HepG2 (cell line): ENCODE data around the gene CACNG4. TPM values are rescaled to one million over a fixed set of nuclear protein-coding genes. Genes with fewer than 3 reads are reported as not detected.

Source experiments
- ATAC-seq: fragments of 200-7000 bp; cut with Tn5 transposase; 3 replicates; pipeline ENCODE4 v1.9.1; 2020; ENCODE audit warnings: mild to moderate bottlenecking, moderate library complexity
- BruUV-seq: library from RNA; stranded (reverse); fragments of 400-500 nt; replicated peaks from 2 replicates; lab custom pipeline; 2021; lab: Mats Ljungman, UMichigan
- CTCF ChIA-PET: fragments of 300-600 bp; formaldehyde crosslinking; extraction: SDS; loops from one replicate; lab custom pipeline; 2021; ENCODE audit warnings: low total read pairs, inconsistent platforms, low intra/inter-chr PET ratio; lab: Yijun Ruan, JAX
- POLR2A ChIA-PET: fragments of 350-600 bp; sonication (Branson Sonifier 250); formaldehyde crosslinking; loops from one replicate; lab custom pipeline; 2020; ENCODE audit warnings: antibody characterized with exemption, inconsistent platforms; lab: Yijun Ruan, JAX
- DNase-seq: peaks from one replicate; pipeline ENCODE4 v3.0.0-alpha.2; 2015; ENCODE audit warnings: low spot score
- FAIRE-seq: peaks from 3 replicates; lab custom pipeline; 2011; peaks lifted over from hg19 to GRCh38; lab: Jason Lieb, UNC
- H2AFZ ChIP-seq: one replicate; pipeline ENCODE4 v1.6.1; 2011; ENCODE audit warnings: low read length, inconsistent platforms
- H3K27ac ChIP-seq: fragments of 300-600 bp; 3 replicates; pipeline ENCODE4 v1.8.0; 2011; ENCODE audit warnings: mixed run types, mild to moderate bottlenecking, mixed read lengths, low read length, inconsistent platforms; ENCODE audit not compliant: insufficient read depth; ENCODE audit errors: extremely low read length
- H3K27me3 ChIP-seq, 2 experiments: fragments of 200-600 bp in 1 of 2; 2 replicates in 1 of 2; 3 replicates in 1 of 2; pipeline versions ENCODE4 v1.6.0 to v1.8.0; 2011; ENCODE audit warnings: low read length in 2 of 2, mild to moderate bottlenecking in 2 of 2, moderate library complexity in 2 of 2, inconsistent platforms in 1 of 2; ENCODE audit not compliant: insufficient read depth in 2 of 2, control insufficient read depth in 1 of 2
- H3K36me3 ChIP-seq, 2 experiments: fragments of 200-600 bp in 1 of 2; replicated peaks in 1 of 2; 2 replicates in 1 of 2; 3 replicates in 1 of 2; pipeline versions ENCODE4 v1.5.1 to v1.8.0; 2011; ENCODE audit warnings: low read length in 2 of 2, inconsistent platforms in 1 of 2; ENCODE audit not compliant: insufficient read depth in 2 of 2, control insufficient read depth in 1 of 2
- H3K4me1 ChIP-seq: 2 replicates; pipeline ENCODE4 v1.5.1; 2012; ENCODE audit warnings: low read length, inconsistent platforms; ENCODE audit not compliant: insufficient read depth
- H3K4me2 ChIP-seq: 2 replicates; pipeline ENCODE4 v1.6.0; 2011; ENCODE audit warnings: low read depth, low read length, inconsistent platforms
- H3K4me3 ChIP-seq, 3 experiments: fragments of 200-600 bp in 1 of 3; sonication (generic), shearing (Covaris generic) in 1 of 3; replicated peaks in 1 of 3; 2 replicates each; pipeline ENCODE4 v1.5.1; 2011 to 2016; ENCODE audit warnings: low read length in 3 of 3, inconsistent platforms in 2 of 3, low read depth in 2 of 3, mild to moderate bottlenecking in 2 of 3, control low read depth in 1 of 3, mixed read lengths in 1 of 3; ENCODE audit not compliant: insufficient read depth in 1 of 3
- H3K79me2 ChIP-seq: one replicate; pipeline ENCODE4 v1.6.1; 2011; ENCODE audit warnings: low read length, inconsistent platforms; ENCODE audit not compliant: insufficient read depth
- H3K9ac ChIP-seq: 2 replicates; pipeline ENCODE4 v1.6.0; 2011; ENCODE audit warnings: mild to moderate bottlenecking, low read depth, low read length, inconsistent platforms; ENCODE audit not compliant: insufficient read depth
- H3K9me3 ChIP-seq: 2 replicates; pipeline ENCODE4 v1.5.1; 2012; ENCODE audit warnings: mild to moderate bottlenecking, low read length
- H4K20me1 ChIP-seq: 2 replicates; pipeline ENCODE4 v1.6.0; 2011; ENCODE audit warnings: inconsistent platforms, mild to moderate bottlenecking, low read length, moderate library complexity; ENCODE audit not compliant: insufficient read depth
- ARNT ChIP-seq: fragments of 450-650 bp; IDR thresholded peaks from 2 replicates; pipeline ENCODE4 v1.6.1; 2017
- ATF5 ChIP-seq: sonication (generic); formaldehyde crosslinking; IDR thresholded peaks from 2 replicates; pipeline ENCODE4 v1.4.0; 2020; ENCODE audit warnings: mild to moderate bottlenecking, low read depth, missing genetic modification reagents
- E2F2 ChIP-seq: sonication (generic); formaldehyde crosslinking; IDR thresholded peaks from 2 replicates; pipeline ENCODE4 v1.4.0; 2020; ENCODE audit warnings: missing genetic modification reagents, borderline replicate concordance
- EP300 ChIP-seq, 3 experiments: sonication (generic) in 1 of 3; formaldehyde crosslinking in 1 of 3; IDR thresholded peaks; 2 replicates each; pipeline versions ENCODE4 v1.5.1 to v1.6.1; 2011 to 2020; ENCODE audit warnings: low read depth in 2 of 3, low read length in 2 of 3, borderline replicate concordance in 1 of 3, improper control_type of control experiment in 1 of 3, mild to moderate bottlenecking in 1 of 3, missing genetic modification reagents in 1 of 3, moderate library complexity in 1 of 3
- ESRRA ChIP-seq: sonication (generic); formaldehyde crosslinking; IDR thresholded peaks from 2 replicates; pipeline ENCODE4 v1.5.1; 2020; ENCODE audit warnings: mild to moderate bottlenecking, low read depth, missing genetic modification reagents
- GATA4 ChIP-seq: sonication (generic); IDR thresholded peaks from 2 replicates; pipeline ENCODE4 v1.6.1; 2016; ENCODE audit warnings: antibody characterized with exemption, low read depth, borderline replicate concordance
- GATAD1 ChIP-seq: IDR thresholded peaks from 2 replicates; pipeline ENCODE4 v1.6.1; 2016; ENCODE audit warnings: missing genetic modification reagents, missing compliant biosample characterization
- RARG ChIP-seq: sonication (generic); formaldehyde crosslinking; IDR thresholded peaks from 2 replicates; pipeline ENCODE4 v1.4.0; 2020; ENCODE audit warnings: low read depth, mild to moderate bottlenecking, missing genetic modification reagents
- RFX3 ChIP-seq: IDR thresholded peaks from 2 replicates; pipeline ENCODE4 v1.6.1; 2016; ENCODE audit warnings: missing biosample characterization, missing genetic modification reagents
- ZKSCAN5 ChIP-seq: sonication (generic); formaldehyde crosslinking; IDR thresholded peaks from 2 replicates; pipeline ENCODE4 v1.5.1; 2020; ENCODE audit warnings: mild to moderate bottlenecking, missing genetic modification reagents
- ZNF296 ChIP-seq: sonication (generic); formaldehyde crosslinking; conservative IDR thresholded peaks from 2 replicates; pipeline ENCODE4 v1.5.0; 2020; ENCODE audit warnings: mild to moderate bottlenecking, missing genetic modification reagents
- ZNF547 ChIP-seq: sonication (generic); formaldehyde crosslinking; IDR thresholded peaks from 2 replicates; pipeline ENCODE4 v1.5.1; 2020; ENCODE audit warnings: mild to moderate bottlenecking, missing genetic modification reagents
- ZNF574 ChIP-seq: sonication (generic); formaldehyde crosslinking; IDR thresholded peaks from 2 replicates; pipeline ENCODE4 v1.4.0; 2020; ENCODE audit warnings: missing genetic modification reagents
- ZNF576 ChIP-seq: sonication (generic); formaldehyde crosslinking; IDR thresholded peaks from 2 replicates; pipeline ENCODE4 v1.4.0; 2020; ENCODE audit warnings: mild to moderate bottlenecking, missing genetic modification reagents
- WGBS: methylation state at CpG from one replicate; pipeline ENCODE4 v1.1.6; 2017; ENCODE audit warnings: low lambda C conversion rate; 5-methylcytosine and 5-hydroxymethylcytosine counted together
- in situ Hi-C: cut with HindIII; loops from 2 replicates; pipeline ENCODE4 v1.10.0; 2017; ENCODE audit warnings: low pct_unique_long_range_greater_than_20kb; ENCODE audit not compliant: extremely low pct_ligation_motif_present
- intact Hi-C: fragments of 100-400 bp; cut with micrococcal nuclease; formaldehyde crosslinking; loops from one replicate; pipeline ENCODE4 v1.10.0; 2022; ENCODE audit not compliant: unreplicated experiment
- polyA plus RNA-seq, 8 experiments: library from polyadenylated mRNA; depleted of rRNA in 3 of 8; stranded (reverse) in 7 of 8; unstranded in 1 of 8; fragments of >200 nt; fragmentation: Illumina TruSeq in 4 of 8; extraction: Trizol in 4 of 8; gene quantifications; 2 replicates each; pipeline versions ENCODE4 v1.2.1 to v1.2.3, GENCODE V29; 2011 to 2016; ENCODE audit warnings: low read depth in 4 of 8, missing spikeins in 1 of 8, mixed read lengths in 1 of 8; ENCODE audit not compliant: insufficient read depth in 1 of 8
- total RNA-seq, 5 experiments: library from RNA; depleted of rRNA; stranded (reverse); fragments of >200 nt; fragmentation: Illumina TruSeq; extraction: Trizol; gene quantifications; 2 replicates each; pipeline ENCODE4 v1.2.3, GENCODE V29; 2016; ENCODE audit warnings: low read depth in 1 of 5

CACNG4 gene
- total and polyA plus RNA-seq, 2 of the 13 experiments (the other 11 are each of a cell fraction or from before 2014, with no cell fraction given), result 0.09 TPM

- FAIRE-seq, result no peak
- POLR2A ChIA-PET, result no interaction called here
Observed at GRCh38 chr17:67052720-67053437, 88.4 kb downstream of the CACNG4 start.

GRCh38 chr17:67053438-67054000 is 89.0 kb downstream of the CACNG4 start:
- Histone ChIP-seq H3K4me3 (no peak overlapping the region), H3K36me3 (no peaks in the 10 kb centered on the region), H3K9ac (no peak overlapping the region), H3K27me3 (peaks cover 5 to 33% of the 10 kb centered on the region in 2 experiments; a peak in 3 of 5 replicates), H3K9me3 (peaks cover 12% of the 10 kb centered on the region), H3K4me1 (no peaks in the 10 kb centered on the region), H3K27ac (no peak overlapping the region), H3K79me2 (no peaks in the 10 kb centered on the region), H3K4me2 (no peak overlapping the region), H4K20me1 (no peaks in the 10 kb centered on the region), H2AFZ (no peak overlapping the region)
- no TSS peak for BruUV-seq
- intact Hi-C loops (no loop called here), in situ Hi-C loops (no loop called here)
- ATAC-seq, result peak; percentile 9; the same call in 2 of the 3 replicates
- ChIA-PET CTCF (no interaction called here), POLR2A (no interaction called here)
- WGBS, result 68% methylated on average over 5 of the region's 9 CpGs
- FAIRE-seq, result no peak
- DNase-seq, result no peak
- TF ChIP-seq ZKSCAN5, result no peak
- TF ChIP-seq ZNF296, result no peak
- TF ChIP-seq ATF5, result no peak
- TF ChIP-seq ESRRA, result no peak
- no peak for TF ChIP-seq ZNF576 (CRISPR knock-in tag)
- no peak for TF ChIP-seq E2F2 (CRISPR knock-in tag)
- TF ChIP-seq RFX3 (CRISPR knock-in tag), result no peak
- TF ChIP-seq ZNF574 (CRISPR knock-in tag), result no peak
- TF ChIP-seq GATAD1, result no peak

More at GRCh38 chr17:67052720-67053437, 88.4 kb downstream of the CACNG4 start:
- H3K27ac ChIP-seq, result no peak overlapping the region
- DNase-seq (no peak), ATAC-seq (no peak)
- CTCF ChIA-PET, result no interaction called here
- H3K36me3 ChIP-seq, result no peaks in the 10 kb centered on the region
- TF ChIP-seq RARG, result no peak
- no peak for TF ChIP-seq EP300 (IDR thresholded peaks at IDR 0.05; ENCODE audit: low read depth in 2 of 2, low read length in 2 of 2)
- no peak for TF ChIP-seq EP300 (CRISPR knock-in tag; IDR thresholded peaks at IDR 0.05; ENCODE audit: borderline replicate concordance)
- no peak for TF ChIP-seq ARNT
- TF ChIP-seq ZNF547 (CRISPR knock-in tag), result no peak
- no peak for TF ChIP-seq GATA4
- H3K4me1 ChIP-seq, result no peaks in the 10 kb centered on the region
- no peaks in the 10 kb centered on the region for H4K20me1 ChIP-seq
- H3K4me2 ChIP-seq, result no peak overlapping the region
- in situ Hi-C loops (no loop called here), intact Hi-C loops (no loop called here)
- no peak overlapping the region for H2AFZ ChIP-seq
- WGBS, result 23% methylated on average over 9 of the region's 9 CpGs
- H3K4me3 ChIP-seq, result no peak overlapping the region
- H3K9me3 ChIP-seq, result peaks cover 18% of the 10 kb centered on the region
- no TSS peak for BruUV-seq
- H3K9ac ChIP-seq, result no peak overlapping the region
- no peaks in the 10 kb centered on the region for H3K79me2 ChIP-seq
- peaks cover 5 to 33% of the 10 kb centered on the region in 2 experiments; a peak in 3 of 5 replicates for H3K27me3 ChIP-seq
